Neural cell (in vitro differentiated cells): ENCODE measurements around the gene MMP25. TPM values are rescaled to one million over a fixed set of nuclear protein-coding genes. Genes with fewer than 3 reads are reported as not detected.

Experiments used
- H2AFZ ChIP-seq: fragments of 200-600, 300-800 bp; sonication (generic), shearing (Covaris generic); 2 replicates; pipeline ENCODE4 v1.6.0; 2014; ENCODE audit warnings: low read depth, mild to moderate bottlenecking, antibody characterized with exemption, low read length, moderate library complexity
- H3F3A ChIP-seq: fragments of 200-600 bp; shearing (Covaris generic); 2 replicates; pipeline ENCODE4 v1.6.1; 2016; ENCODE audit warnings: mild to moderate bottlenecking, moderate library complexity, mixed read lengths, antibody characterized with exemption, low read length; ENCODE audit not compliant: insufficient read depth, poor library complexity, severe bottlenecking
- H3K27ac ChIP-seq: fragments of 200-600, 300-800 bp; sonication (generic), shearing (Covaris generic); 2 replicates; pipeline ENCODE4 v1.5.1; 2014; ENCODE audit warnings: mild to moderate bottlenecking, low read length, moderate library complexity
- H3K27me3 ChIP-seq: fragments of 300-800, 200-600 bp; sonication (generic), shearing (Covaris generic); 2 replicates; pipeline ENCODE4 v1.6.0; 2014; ENCODE audit warnings: mild to moderate bottlenecking, low read depth, low read length, moderate library complexity; ENCODE audit not compliant: insufficient read depth
- H3K36me3 ChIP-seq: fragments of 300-800, 200-600 bp; sonication (generic), shearing (Covaris generic); 2 replicates; pipeline ENCODE4 v1.5.1; 2014; ENCODE audit warnings: mild to moderate bottlenecking, antibody characterized with exemption, low read length, moderate library complexity; ENCODE audit not compliant: insufficient read depth
- H3K4me2 ChIP-seq: fragments of 300-800, 200-600 bp; sonication (generic), shearing (Covaris generic); 2 replicates; pipeline ENCODE4 v1.6.0; 2014; ENCODE audit warnings: mild to moderate bottlenecking, low read length
- H3K4me3 ChIP-seq: fragments of 300-800, 200-600 bp; sonication (generic), shearing (Covaris generic); 2 replicates; pipeline ENCODE4 v1.5.1; 2014; ENCODE audit warnings: mild to moderate bottlenecking, low read length, moderate library complexity
- H3K79me2 ChIP-seq: fragments of 200-600 bp; shearing (Covaris generic); replicated peaks from 2 replicates; pipeline ENCODE4 v1.6.0; 2014; ENCODE audit warnings: mild to moderate bottlenecking, low read length, moderate library complexity; ENCODE audit not compliant: insufficient read depth
- H3K9ac ChIP-seq: fragments of 300-800, 200-600 bp; sonication (generic), shearing (Covaris generic); 2 replicates; pipeline ENCODE4 v1.6.1; 2016; ENCODE audit warnings: mild to moderate bottlenecking, low read length, mixed read lengths
- H3K9me2 ChIP-seq: fragments of 200-600 bp; shearing (Covaris generic); 2 replicates; pipeline ENCODE4 v1.6.1; 2016; ENCODE audit warnings: mild to moderate bottlenecking, low read length, mixed read lengths; ENCODE audit not compliant: insufficient read depth
- H3K9me3 ChIP-seq: fragments of 200-600, 300-800 bp; sonication (generic), shearing (Covaris generic); 2 replicates; pipeline ENCODE4 v1.6.1; 2016; ENCODE audit warnings: mild to moderate bottlenecking, mixed run types, low read length, moderate library complexity, mixed read lengths
- H4K20me1 ChIP-seq: fragments of 200-600 bp; shearing (Covaris generic); 2 replicates; pipeline ENCODE4 v1.6.1; 2016; ENCODE audit warnings: mild to moderate bottlenecking, mixed run types; ENCODE audit not compliant: insufficient read depth
- CTCF ChIP-seq: fragments of 450-650 bp; IDR thresholded peaks from 2 replicates; pipeline ENCODE4 v1.5.1; 2014; ENCODE audit warnings: antibody characterized with exemption, mild to moderate bottlenecking, moderate library complexity; ENCODE audit not compliant: poor library complexity, severe bottlenecking
- EP300 ChIP-seq: fragments of 450-650 bp; conservative IDR thresholded peaks from 2 replicates; pipeline ENCODE4 v1.6.1; 2014; ENCODE audit warnings: antibody characterized with exemption, mild to moderate bottlenecking, moderate library complexity; ENCODE audit not compliant: poor library complexity, severe bottlenecking
- EZH2 ChIP-seq: fragments of 200-600, 300-800 bp; shearing (Covaris generic), sonication (generic); IDR thresholded peaks from 2 replicates; pipeline ENCODE4 v1.6.1; 2014; ENCODE audit warnings: antibody characterized with exemption, low read length, borderline replicate concordance, mild to moderate bottlenecking; ENCODE audit not compliant: insufficient read depth, poor library complexity, severe bottlenecking
- MXI1 ChIP-seq: fragments of 450-650 bp; conservative IDR thresholded peaks from 2 replicates; pipeline ENCODE4 v1.6.1; 2014; ENCODE audit warnings: antibody characterized with exemption, mild to moderate bottlenecking; ENCODE audit not compliant: poor library complexity, severe bottlenecking
- POLR2AphosphoS5 ChIP-seq: IDR thresholded peaks from 2 replicates; pipeline ENCODE4 v1.6.1; 2012
- RAD21 ChIP-seq: fragments of 450-650 bp; conservative IDR thresholded peaks from 2 replicates; pipeline ENCODE4 v1.6.1; 2014; ENCODE audit warnings: antibody characterized with exemption, mild to moderate bottlenecking, moderate library complexity
- REST ChIP-seq: IDR thresholded peaks from 2 replicates; pipeline ENCODE4 v1.6.1; 2012; ENCODE audit warnings: borderline replicate concordance
- SMC3 ChIP-seq: fragments of 450-650 bp; conservative IDR thresholded peaks from 2 replicates; pipeline ENCODE4 v1.6.1; 2014; ENCODE audit warnings: antibody characterized with exemption, mild to moderate bottlenecking, moderate library complexity; ENCODE audit not compliant: poor library complexity
- TAF1 ChIP-seq: IDR thresholded peaks from 2 replicates; pipeline ENCODE4 v1.6.1; 2012; ENCODE audit warnings: low read depth
- polyA plus RNA-seq: library from polyadenylated mRNA; depleted of rRNA; stranded (reverse); fragments of >200 nt; gene quantifications from 2 replicates; pipeline ENCODE4 v1.2.3, GENCODE V29; 2014

The MMP25 gene
- polyA plus RNA-seq, 1 donor from 2014 or later = not detected

GRCh38 chr16:3094289-3095027 is 48.1 kb downstream of the MMP25 start:
- H3K27me3 ChIP-seq = peaks cover 24% of the 10 kb centered on the region
- no peaks in the 10 kb centered on the region for H3K9me2 ChIP-seq
- H4K20me1 ChIP-seq = no peaks in the 10 kb centered on the region
- TF ChIP-seq SMC3 = no peak
- no peak for TF ChIP-seq RAD21
- TF ChIP-seq REST = no peak
- TF ChIP-seq CTCF = no peak
- no peak for TF ChIP-seq MXI1
- no peak for TF ChIP-seq EP300
- no peak for TF ChIP-seq POLR2AphosphoS5
- no peak for TF ChIP-seq EZH2
- no peak for TF ChIP-seq TAF1
- H3K4me2 ChIP-seq = no peak overlapping the region
- H3K9me3 ChIP-seq = no peaks in the 10 kb centered on the region
- H3F3A ChIP-seq = no peaks in the 10 kb centered on the region
- no peak overlapping the region for H2AFZ ChIP-seq
- no peaks in the 10 kb centered on the region for H3K36me3 ChIP-seq
- no peaks in the 10 kb centered on the region for H3K79me2 ChIP-seq
- H3K4me3 ChIP-seq = no peak overlapping the region
- no peak overlapping the region for H3K9ac ChIP-seq
- no peak overlapping the region for H3K27ac ChIP-seq

GRCh38 chr16:3095869-3096268 is 49.5 kb downstream of the MMP25 start:
- no peak for TF ChIP-seq SMC3
- TF ChIP-seq POLR2AphosphoS5 = no peak
- TF ChIP-seq EZH2 = no peak
- no peak for TF ChIP-seq MXI1
- no peak for TF ChIP-seq CTCF
- no peak for TF ChIP-seq RAD21
- no peak for TF ChIP-seq EP300
- TF ChIP-seq REST = no peak
- no peak for TF ChIP-seq TAF1
- Histone ChIP-seq H3K27ac (no peak overlapping the region), H3K79me2 (no peaks in the 10 kb centered on the region), H3K4me3 (no peak overlapping the region), H3F3A (no peaks in the 10 kb centered on the region), H3K9ac (no peak overlapping the region), H4K20me1 (no peaks in the 10 kb centered on the region), H3K9me3 (no peaks in the 10 kb centered on the region), H3K4me2 (no peak overlapping the region), H3K27me3 (peaks cover 32% of the 10 kb centered on the region), H3K9me2 (no peaks in the 10 kb centered on the region), H3K36me3 (no peaks in the 10 kb centered on the region), H2AFZ (no peak overlapping the region)
